SK-N-SH treated with all-trans-retinoic acid at 6 μM for 48 hours (cell line): ENCODE results near the gene CDCP1.

ENCODE experiments used
- ATAC-seq: fragments of 200-7000 bp; cut with Tn5 transposase; 3 replicates; pipeline ENCODE4 v1.9.1; 2020; ENCODE audit warnings: mild to moderate bottlenecking, moderate library complexity
- ARNTL ChIP-seq: fragments of 450-650 bp; formaldehyde crosslinking; IDR thresholded peaks from 2 replicates; pipeline ENCODE4 v1.5.0; 2020; ENCODE audit warnings: low read depth, mild to moderate bottlenecking, moderate library complexity, borderline replicate concordance
- BACH2 ChIP-seq: fragments of 250-450 bp; sonication (Bioruptor Pico); IDR thresholded peaks from 2 replicates; pipeline ENCODE4 v1.9.0; 2021; ENCODE audit warnings: mild to moderate bottlenecking, borderline replicate concordance
- CREB5 ChIP-seq: fragments of 250-450 bp; sonication (Bioruptor Pico); IDR thresholded peaks from 2 replicates; pipeline ENCODE4 v1.5.1; 2020; ENCODE audit warnings: low read depth, mild to moderate bottlenecking, moderate library complexity
- CSDC2 ChIP-seq: fragments of 250-450 bp; sonication (Bioruptor Pico); IDR thresholded peaks from 2 replicates; pipeline ENCODE4 v1.5.0; 2020; ENCODE audit warnings: mild to moderate bottlenecking, moderate library complexity
- CSRNP3 ChIP-seq: fragments of 250-450 bp; sonication (Bioruptor Pico); IDR thresholded peaks from 2 replicates; pipeline ENCODE4 v1.5.1; 2021; ENCODE audit warnings: mild to moderate bottlenecking, moderate library complexity
- ESRRG ChIP-seq: fragments of 250-450 bp; sonication (Bioruptor Pico); IDR thresholded peaks from 2 replicates; pipeline ENCODE4 v1.6.1; 2021; ENCODE audit warnings: mild to moderate bottlenecking
- GLIS3 ChIP-seq: fragments of 250-450 bp; sonication (Bioruptor Pico); IDR thresholded peaks from 2 replicates; pipeline ENCODE4 v1.5.0; 2020; ENCODE audit warnings: mild to moderate bottlenecking, moderate library complexity
- ISL1 ChIP-seq: fragments of 250-450 bp; sonication (Bioruptor Pico); IDR thresholded peaks from 2 replicates; pipeline ENCODE4 v2.1.2; 2022; ENCODE audit warnings: mild to moderate bottlenecking, moderate library complexity
- OSR1 ChIP-seq: fragments of 250-450 bp; sonication (Bioruptor Pico); IDR thresholded peaks from 2 replicates; pipeline ENCODE4 v1.8.0; 2022; ENCODE audit warnings: moderate library complexity, mild to moderate bottlenecking, inconsistent platforms
- POU6F1 ChIP-seq: fragments of 250-450 bp; sonication (Bioruptor Pico); IDR thresholded peaks from 2 replicates; pipeline ENCODE4 v1.8.0; 2021; ENCODE audit warnings: low read depth, mild to moderate bottlenecking, moderate library complexity, borderline replicate concordance
- PPARA ChIP-seq: fragments of 250-450 bp; sonication (Bioruptor Pico); IDR thresholded peaks from 2 replicates; pipeline ENCODE4 v1.5.0; 2020; ENCODE audit warnings: mild to moderate bottlenecking, borderline replicate concordance
- RARB ChIP-seq: fragments of 250-450 bp; sonication (Bioruptor Pico); IDR thresholded peaks from 2 replicates; pipeline ENCODE4 v1.8.0; 2021; ENCODE audit warnings: mild to moderate bottlenecking, moderate library complexity
- SNAI2 ChIP-seq: fragments of 250-450 bp; sonication (Bioruptor Pico); IDR thresholded peaks from 2 replicates; pipeline ENCODE4 v1.5.0; 2020; ENCODE audit warnings: mild to moderate bottlenecking, moderate library complexity
- TCF4 ChIP-seq: fragments of 250-450 bp; sonication (Bioruptor Pico); IDR thresholded peaks from 2 replicates; pipeline ENCODE4 v1.8.0; 2021; ENCODE audit warnings: mild to moderate bottlenecking, moderate library complexity, borderline replicate concordance
- TOX ChIP-seq: fragments of 250-450 bp; sonication (Bioruptor Pico); IDR thresholded peaks from 2 replicates; pipeline ENCODE4 v1.8.0; 2021; ENCODE audit warnings: mild to moderate bottlenecking, moderate library complexity, borderline replicate concordance
- TSHZ2 ChIP-seq: fragments of 250-450 bp; sonication (Bioruptor Pico); IDR thresholded peaks from 2 replicates; pipeline ENCODE4 v1.5.0; 2020; ENCODE audit warnings: mild to moderate bottlenecking, moderate library complexity
- ZC3H10 ChIP-seq: fragments of 250-450 bp; sonication (Bioruptor Pico); IDR thresholded peaks from 2 replicates; pipeline ENCODE4 v1.5.1; 2021; ENCODE audit warnings: mild to moderate bottlenecking, moderate library complexity
- ZFP3 ChIP-seq: fragments of 250-450 bp; sonication (Bioruptor Pico); IDR thresholded peaks from 2 replicates; pipeline ENCODE4 v1.5.0; 2020; ENCODE audit warnings: mild to moderate bottlenecking, moderate library complexity
- ZFP30 ChIP-seq: fragments of 450-650 bp; formaldehyde crosslinking; IDR thresholded peaks from 2 replicates; pipeline ENCODE4 v1.5.0; 2022; ENCODE audit warnings: mild to moderate bottlenecking, moderate library complexity
- ZNF565 ChIP-seq: fragments of 450-650 bp; formaldehyde crosslinking; conservative IDR thresholded peaks from 2 replicates; pipeline ENCODE4 v1.5.0; 2020; ENCODE audit warnings: low read depth, mild to moderate bottlenecking, moderate library complexity
- ZNF70 ChIP-seq: fragments of 450-650 bp; formaldehyde crosslinking; IDR thresholded peaks from 2 replicates; pipeline ENCODE4 v1.5.0; 2020; ENCODE audit warnings: mild to moderate bottlenecking, moderate library complexity
- ZNF8 ChIP-seq: fragments of 450-650 bp; formaldehyde crosslinking; IDR thresholded peaks from 2 replicates; pipeline ENCODE4 v1.5.0; 2020; ENCODE audit warnings: mild to moderate bottlenecking, moderate library complexity

CDCP1 gene

GRCh38 chr3:45145681-45146614 lies at the start of gene CDCP1:
TSS of gene CDCP1 (minus strand) at chr3:45146378. CDS start at chr3:45146287, 91 bp downstream.
- TF ChIP-seq ZFP3 (CRISPR knock-in tag): no peak
- TF ChIP-seq CSRNP3: no peak
- no peak for TF ChIP-seq ZFP30 (CRISPR knock-in tag)
- no peak for TF ChIP-seq ESRRG (CRISPR knock-in tag)
- no peak for TF ChIP-seq PPARA (CRISPR knock-in tag)
- TF ChIP-seq GLIS3: no peak
- no peak for TF ChIP-seq ZNF70
- TF ChIP-seq CSDC2 (CRISPR knock-in tag): no peak
- no peak for TF ChIP-seq TCF4
- TF ChIP-seq ARNTL: no peak
- no peak for TF ChIP-seq ZC3H10 (CRISPR knock-in tag)
- TF ChIP-seq CREB5: no peak
- no peak for TF ChIP-seq POU6F1 (CRISPR knock-in tag)
- TF ChIP-seq SNAI2: no peak
- TF ChIP-seq ISL1 (CRISPR knock-in tag): no peak
- ATAC-seq: peak; percentile 78

- no peak for ATAC-seq
- TF ChIP-seq ZC3H10 (CRISPR knock-in tag): no peak
- no peak for TF ChIP-seq ARNTL
These were observed 48.6 kb upstream of the CDCP1 start for GRCh38 chr3:45194791-45195190.

GRCh38 chr3:45191924-45192417 lies 45.8 kb upstream of the CDCP1 start:
- TF ChIP-seq RARB (CRISPR knock-in tag) (no peak), ZNF8 (no peak), SNAI2 (no peak), GLIS3 (no peak), ARNTL (no peak), ISL1 (CRISPR knock-in tag) (no peak)
- TF ChIP-seq, all 23 proteins: peak for 0
- ATAC-seq: no peak

- TF ChIP-seq TOX (CRISPR knock-in tag) (no peak), OSR1 (CRISPR knock-in tag) (no peak), TCF4 (no peak), PPARA (CRISPR knock-in tag) (no peak), ZFP30 (CRISPR knock-in tag) (no peak), TSHZ2 (CRISPR knock-in tag) (no peak), BACH2 (CRISPR knock-in tag) (no peak), ESRRG (CRISPR knock-in tag) (no peak), CSRNP3 (no peak), ZNF565 (CRISPR knock-in tag) (no peak), ARNTL (no peak), ZFP3 (CRISPR knock-in tag) (no peak), ISL1 (CRISPR knock-in tag) (no peak)
- no peak for ATAC-seq
These were observed 45.2 kb upstream of the CDCP1 start for GRCh38 chr3:45191424-45191823.
